22Rv1 (cell line): ENCODE measurements around the gene LRRC10B.

Source experiments
- H3K27ac ChIP-seq: fragments of 450-650 bp; 2 replicates; pipeline ENCODE4 v1.5.1; 2017
- ZFX ChIP-seq: fragments of 450-650 bp; IDR thresholded peaks from 2 replicates; pipeline ENCODE4 v1.6.1; 2017; ENCODE audit warnings: antibody characterized with exemption, borderline replicate concordance
- TF ChIP-seq, protein P1 (sequence below): fragments of 450-650 bp; IDR thresholded peaks from 2 replicates; pipeline ENCODE4 v1.5.1; 2017; ENCODE audit warnings: mild to moderate bottlenecking

The LRRC10B gene

DNA sequence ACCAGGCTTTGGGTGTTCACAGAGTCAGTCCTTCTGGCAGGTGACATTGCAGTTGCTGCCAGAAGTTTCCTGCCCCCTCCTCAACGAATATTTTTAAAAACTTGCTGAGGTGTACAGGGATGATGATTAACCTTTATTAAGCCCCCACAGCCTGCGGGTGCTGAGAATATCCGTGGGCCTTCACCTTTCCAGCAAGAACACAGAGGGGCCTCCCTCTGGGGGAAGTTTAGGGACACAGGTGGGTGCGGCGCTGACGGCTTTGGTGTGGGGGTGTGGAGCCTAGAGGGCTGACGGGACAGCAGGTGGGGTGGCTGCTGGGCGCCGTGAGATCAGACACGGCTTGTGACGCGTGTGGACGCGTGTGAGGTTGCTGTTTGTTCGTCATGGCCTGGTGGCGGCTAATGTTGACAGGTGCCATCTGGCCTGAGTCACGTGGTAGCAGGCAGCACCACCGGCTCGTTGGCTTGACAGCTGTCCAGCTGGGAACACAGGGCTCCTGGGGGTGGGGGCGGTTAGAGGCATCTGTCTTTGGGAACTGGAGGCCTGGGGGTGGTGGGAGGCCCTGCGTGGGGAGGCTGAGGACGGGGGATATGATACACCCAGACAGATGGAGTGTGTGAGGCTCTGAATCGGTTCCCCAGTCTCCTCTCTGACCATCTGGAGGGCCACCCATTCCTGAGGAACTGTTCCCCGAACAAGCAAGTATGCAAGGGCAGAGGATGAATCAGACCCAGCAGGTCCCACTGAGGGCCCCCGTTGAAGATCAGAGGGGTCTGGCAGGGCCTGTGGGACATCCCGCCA is 12.5 kb upstream of the LRRC10B start:
- no peak overlapping the region for H3K27ac ChIP-seq
- TF ChIP-seq ZFX = no peak
- TF ChIP-seq, protein P1, sequence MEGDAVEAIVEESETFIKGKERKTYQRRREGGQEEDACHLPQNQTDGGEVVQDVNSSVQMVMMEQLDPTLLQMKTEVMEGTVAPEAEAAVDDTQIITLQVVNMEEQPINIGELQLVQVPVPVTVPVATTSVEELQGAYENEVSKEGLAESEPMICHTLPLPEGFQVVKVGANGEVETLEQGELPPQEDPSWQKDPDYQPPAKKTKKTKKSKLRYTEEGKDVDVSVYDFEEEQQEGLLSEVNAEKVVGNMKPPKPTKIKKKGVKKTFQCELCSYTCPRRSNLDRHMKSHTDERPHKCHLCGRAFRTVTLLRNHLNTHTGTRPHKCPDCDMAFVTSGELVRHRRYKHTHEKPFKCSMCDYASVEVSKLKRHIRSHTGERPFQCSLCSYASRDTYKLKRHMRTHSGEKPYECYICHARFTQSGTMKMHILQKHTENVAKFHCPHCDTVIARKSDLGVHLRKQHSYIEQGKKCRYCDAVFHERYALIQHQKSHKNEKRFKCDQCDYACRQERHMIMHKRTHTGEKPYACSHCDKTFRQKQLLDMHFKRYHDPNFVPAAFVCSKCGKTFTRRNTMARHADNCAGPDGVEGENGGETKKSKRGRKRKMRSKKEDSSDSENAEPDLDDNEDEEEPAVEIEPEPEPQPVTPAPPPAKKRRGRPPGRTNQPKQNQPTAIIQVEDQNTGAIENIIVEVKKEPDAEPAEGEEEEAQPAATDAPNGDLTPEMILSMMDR = no peak

DNA sequence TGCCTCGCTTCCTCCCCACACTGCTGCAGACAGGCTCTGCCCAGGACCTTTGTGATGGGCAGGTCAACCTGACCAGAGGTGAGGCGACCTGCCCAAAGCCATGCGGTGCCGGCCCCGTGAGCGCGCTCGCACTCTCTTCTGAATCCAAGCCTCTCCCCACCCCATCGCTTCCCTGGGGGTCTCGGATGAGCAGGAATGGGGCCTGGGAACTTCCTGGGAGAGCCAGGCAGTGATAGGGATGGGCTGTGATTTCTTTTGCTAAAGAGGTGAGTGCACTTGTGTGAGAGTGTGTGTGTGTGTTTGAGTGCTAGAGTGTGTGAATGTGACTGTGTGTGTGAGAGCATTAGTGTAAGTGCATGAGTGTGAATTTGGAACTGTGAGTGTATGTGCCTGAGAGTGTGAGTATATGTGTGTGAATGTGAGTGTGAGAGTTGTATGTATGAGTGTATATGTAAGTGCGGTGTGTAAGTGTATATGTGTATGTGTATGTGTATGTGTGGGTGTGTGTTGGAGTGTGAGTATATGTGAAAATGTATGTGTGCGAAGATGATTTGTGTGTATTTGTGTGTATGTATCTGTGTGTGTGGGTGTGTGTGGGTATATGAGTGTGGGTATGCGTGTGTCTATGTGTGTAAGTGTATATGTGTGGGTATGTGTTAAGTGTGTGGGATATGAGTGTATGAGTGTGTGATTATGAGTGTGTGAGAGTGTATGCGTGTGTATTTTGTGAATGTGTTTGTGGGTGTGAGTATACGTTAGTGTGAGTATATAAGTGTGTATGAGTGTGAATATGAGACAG is 11.7 kb upstream of the LRRC10B start:
- H3K27ac ChIP-seq = no peak overlapping the region
- TF ChIP-seq, protein P1 = no peak
- TF ChIP-seq ZFX = no peak

DNA sequence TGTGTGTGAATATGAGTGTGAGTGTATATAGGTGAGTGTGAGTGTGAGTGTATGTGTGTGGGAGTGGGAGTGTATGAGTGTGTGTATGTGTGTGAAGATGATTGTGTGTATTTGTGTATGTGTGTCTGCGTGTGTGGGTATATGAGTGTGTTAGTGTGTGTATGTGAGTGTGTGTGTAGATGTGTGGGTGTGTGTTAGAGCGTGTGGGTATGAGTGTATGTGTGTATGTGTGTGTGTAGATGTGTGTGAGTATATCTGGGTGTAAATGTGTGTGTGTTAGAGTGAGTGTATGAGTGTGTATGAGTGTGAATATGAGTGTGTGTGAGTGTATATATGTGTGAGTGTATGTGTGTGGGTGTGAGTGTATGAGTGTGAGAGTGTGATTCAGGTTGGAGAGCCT is 11.1 kb upstream of the LRRC10B start:
- no peak overlapping the region for H3K27ac ChIP-seq
- no peak for TF ChIP-seq ZFX
- TF ChIP-seq, protein P1 = no peak

DNA sequence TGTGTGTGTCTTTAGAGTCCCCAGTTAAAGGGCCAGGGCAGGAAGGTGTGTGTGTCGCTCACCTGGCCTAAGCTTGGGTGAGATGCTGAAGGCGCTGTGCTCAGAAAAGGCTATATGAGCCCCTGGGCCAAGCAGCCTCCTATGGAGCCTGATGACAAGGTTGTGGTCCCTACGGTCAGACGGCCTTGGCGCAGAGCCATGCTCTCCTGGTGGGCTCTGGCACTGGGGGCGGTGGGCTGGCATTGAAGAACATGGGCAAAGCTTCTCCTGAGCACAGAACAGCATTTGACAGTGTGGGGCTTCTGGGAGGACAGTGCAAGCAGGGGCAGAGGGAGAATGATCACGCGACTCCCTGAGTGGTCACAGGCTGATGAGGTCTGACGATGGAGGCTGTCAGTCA is 10.7 kb upstream of the LRRC10B start:
- no peak for TF ChIP-seq ZFX
- TF ChIP-seq, protein P1 = no peak

DNA sequence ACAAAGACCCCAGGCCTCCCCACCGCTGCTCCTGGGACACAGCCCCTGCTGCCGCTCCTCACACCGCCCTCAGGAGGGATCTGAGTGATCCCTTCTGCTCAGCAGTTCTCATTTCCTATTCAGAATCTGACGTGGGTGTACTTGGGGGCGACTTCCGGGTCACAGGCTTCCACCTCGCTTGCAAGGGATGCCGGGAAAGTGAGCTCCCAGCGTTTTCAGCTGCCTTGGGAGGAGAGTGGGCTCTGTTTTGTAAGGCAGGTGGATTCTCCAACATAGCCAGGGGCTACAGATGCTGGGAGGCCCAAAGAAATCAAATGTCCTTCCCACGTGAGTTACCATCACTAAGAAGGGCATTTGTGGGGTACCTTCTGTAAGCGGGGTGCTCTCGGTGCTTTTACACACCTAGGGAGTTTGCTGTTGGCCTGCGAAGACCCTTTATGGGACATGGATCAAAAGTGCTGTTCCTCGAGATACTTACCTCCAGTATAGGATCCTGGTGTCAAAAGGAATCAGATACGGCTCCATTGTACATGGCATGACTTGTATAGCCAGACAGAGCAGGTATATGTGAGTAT is 9.7 kb upstream of the LRRC10B start:
- H3K27ac ChIP-seq = no peak overlapping the region
- TF ChIP-seq ZFX = no peak
- TF ChIP-seq, protein P1 = no peak

More for the DNA sequence above, 10.7 kb upstream of the LRRC10B start:
- H3K27ac ChIP-seq = no peak overlapping the region

DNA sequence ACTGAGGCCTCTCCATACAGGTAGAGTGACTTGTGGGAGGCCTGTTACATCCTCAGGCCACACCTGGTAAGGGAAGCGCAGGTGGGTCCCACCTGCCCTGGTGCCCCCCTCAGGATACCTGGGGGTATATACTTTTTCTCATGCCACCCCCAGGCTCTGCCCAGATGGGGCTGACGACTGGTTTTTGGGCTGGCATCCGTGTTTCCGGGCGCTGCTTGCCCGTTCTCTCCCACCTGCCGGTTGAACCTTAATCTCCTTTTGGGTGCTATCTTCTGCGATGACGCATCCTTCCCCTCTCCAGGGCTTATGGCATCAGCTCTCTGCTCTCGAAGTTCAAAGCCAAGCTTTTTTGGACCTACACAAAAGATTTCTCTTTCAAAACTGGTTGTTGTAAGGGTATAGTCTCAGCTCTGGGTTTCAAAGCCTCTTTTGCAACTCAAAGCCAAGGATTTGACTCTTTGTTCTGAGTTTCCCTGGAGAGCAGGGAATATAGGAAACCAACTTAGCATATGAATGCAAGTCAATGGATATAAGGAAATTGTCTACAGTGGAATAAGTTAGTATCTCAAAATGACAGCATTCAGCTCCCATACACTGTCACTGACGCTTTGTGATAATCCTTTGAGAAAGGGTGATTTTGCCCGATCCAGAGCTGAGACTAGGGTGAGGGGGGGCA is 8.6 kb upstream of the LRRC10B start:
- TF ChIP-seq, protein P1 = no peak
- TF ChIP-seq ZFX = no peak
- H3K27ac ChIP-seq = no peak overlapping the region
